A673 (cell line): ENCODE measurements around the gene KCND1. TPM values are rescaled to one million over a fixed set of nuclear protein-coding genes. Genes with fewer than 3 reads are reported as not detected.

Experiments used
- BruUV-seq: library from RNA; stranded (reverse); fragments of 400-500 nt; replicated peaks from 2 replicates; lab custom pipeline; 2021; lab: Mats Ljungman, UMichigan
- CTCF ChIA-PET: fragments of 300-600 bp; sonication (Branson Sonifier 250); formaldehyde crosslinking; loops from one replicate; lab custom pipeline; 2022; ENCODE audit warnings: antibody characterized with exemption; lab: Charles Lee
- POLR2A ChIA-PET: fragments of 300-600 bp; sonication (Branson Sonifier 250); formaldehyde crosslinking; loops from one replicate; lab custom pipeline; 2022; ENCODE audit warnings: antibody characterized with exemption; ENCODE audit not compliant: low non-redundant PET; lab: Charles Lee
- DNase-seq: peaks from one replicate; pipeline ENCODE4 v3.0.0-alpha.2; 2015; ENCODE audit warnings: low spot score
- H3K27ac ChIP-seq: fragments of 200-600 bp; sonication (generic); 2 replicates; pipeline ENCODE4 v1.5.1; 2016; ENCODE audit warnings: mixed run types, low read depth, mild to moderate bottlenecking, mixed read lengths, antibody characterized with exemption, low read length; ENCODE audit not compliant: poor library complexity, severe bottlenecking
- H3K27me3 ChIP-seq: fragments of 200-600 bp; sonication (generic); replicated peaks from 2 replicates; pipeline ENCODE4 v1.6.1; 2017; ENCODE audit warnings: mixed run types, low read depth, mild to moderate bottlenecking, mixed read lengths, antibody characterized with exemption, low read length; ENCODE audit not compliant: insufficient read depth, poor library complexity
- H3K36me3 ChIP-seq: fragments of 200-600 bp; sonication (generic); 2 replicates; pipeline ENCODE4 v1.6.1; 2016; ENCODE audit warnings: mixed run types, mild to moderate bottlenecking, mixed read lengths, antibody characterized with exemption, low read length; ENCODE audit not compliant: insufficient read depth, poor library complexity, severe bottlenecking
- H3K4me1 ChIP-seq: fragments of 200-600 bp; sonication (generic); 2 replicates; pipeline ENCODE4 v1.6.1; 2017; ENCODE audit warnings: mixed run types, mild to moderate bottlenecking, mixed read lengths, antibody characterized with exemption, low read length; ENCODE audit not compliant: insufficient read depth, poor library complexity, severe bottlenecking
- H3K4me3 ChIP-seq: fragments of 200-600 bp; sonication (generic); 2 replicates; pipeline ENCODE4 v1.5.1; 2016; ENCODE audit warnings: low read depth, mixed run types, mild to moderate bottlenecking, mixed read lengths, low read length; ENCODE audit not compliant: poor library complexity, severe bottlenecking
- H3K9me3 ChIP-seq: fragments of 200-600 bp; sonication (generic); 2 replicates; pipeline ENCODE4 v1.6.1; 2016; ENCODE audit warnings: mixed run types, low read depth, mild to moderate bottlenecking, mixed read lengths, antibody characterized with exemption, low read length; ENCODE audit not compliant: poor library complexity, severe bottlenecking
- CTCF ChIP-seq: fragments of 300-800, 200-600 bp; sonication (generic); conservative IDR thresholded peaks from 2 replicates; pipeline ENCODE4 v1.5.1; 2017; ENCODE audit warnings: low read depth, mild to moderate bottlenecking, antibody characterized with exemption, low read length, moderate library complexity, mixed read lengths
- EZH2 ChIP-seq: fragments of 200-600 bp; sonication (generic); IDR thresholded peaks from 2 replicates; pipeline ENCODE4 v1.6.1; 2017; ENCODE audit warnings: borderline replicate concordance, low read depth, mild to moderate bottlenecking, mixed read lengths, antibody characterized with exemption, low read length; ENCODE audit not compliant: poor library complexity, severe bottlenecking
- intact Hi-C: fragments of 100-400 bp; cut with micrococcal nuclease; formaldehyde crosslinking; loops from one replicate; pipeline ENCODE4 v1.10.0; 2022; ENCODE audit not compliant: unreplicated experiment
- total RNA-seq: library from RNA; stranded (reverse); gene quantifications from 2 replicates; pipeline ENCODE4 v1.2.3, GENCODE V29; 2021

The KCND1 gene
- total RNA-seq, 1 experiment from 2014 or later = 4.3 TPM

GRCh38 chrX:48969471-48969870 is 2.2 kb downstream of the KCND1 start:
- Histone ChIP-seq H3K9me3 (no peaks in the 10 kb centered on the region), H3K4me1 (peaks cover 13% of the 10 kb centered on the region), H3K4me3 (no peak overlapping the region), H3K27ac (no peak overlapping the region), H3K36me3 (no peaks in the 10 kb centered on the region), H3K27me3 (no peaks in the 10 kb centered on the region)
- BruUV-seq = no TSS peak
- ChIA-PET POLR2A (no interaction called here), CTCF (no interaction called here)
- no peak for DNase-seq
- intact Hi-C loops = no loop called here
- TF ChIP-seq EZH2 = no peak
- TF ChIP-seq CTCF = no peak

DNA sequence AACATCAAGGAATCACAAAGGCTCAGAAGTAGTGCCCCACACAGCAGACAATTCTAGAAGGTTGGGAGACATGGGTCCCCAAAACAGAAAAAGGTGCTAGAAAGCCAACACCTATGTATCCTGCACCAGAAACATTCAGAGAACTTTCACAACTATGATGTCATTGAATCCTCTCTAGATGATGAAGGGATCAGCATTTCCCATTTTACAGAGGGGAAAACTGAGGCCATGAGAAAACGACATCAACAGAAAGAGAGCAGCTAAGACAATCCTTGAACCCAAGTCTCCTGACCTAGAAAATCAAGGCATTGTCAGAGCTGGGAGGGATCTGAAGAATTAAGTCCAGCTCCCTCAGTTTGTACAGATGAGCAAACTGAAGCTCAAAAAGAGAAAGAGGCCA is 3.3 kb downstream of the KCND1 start:
- H3K9me3 ChIP-seq = no peaks in the 10 kb centered on the region
- peaks cover 13% of the 10 kb centered on the region for H3K4me1 ChIP-seq
- no peak overlapping the region for H3K4me3 ChIP-seq
- H3K27me3 ChIP-seq = no peaks in the 10 kb centered on the region
- H3K36me3 ChIP-seq = no peaks in the 10 kb centered on the region
- no TSS peak for BruUV-seq
- CTCF ChIA-PET = no interaction called here
- DNase-seq = no peak
- no peak overlapping the region for H3K27ac ChIP-seq
- intact Hi-C loops = no loop called here
- TF ChIP-seq EZH2 (no peak), CTCF (no peak)
- POLR2A ChIA-PET = no interaction called here

DNA sequence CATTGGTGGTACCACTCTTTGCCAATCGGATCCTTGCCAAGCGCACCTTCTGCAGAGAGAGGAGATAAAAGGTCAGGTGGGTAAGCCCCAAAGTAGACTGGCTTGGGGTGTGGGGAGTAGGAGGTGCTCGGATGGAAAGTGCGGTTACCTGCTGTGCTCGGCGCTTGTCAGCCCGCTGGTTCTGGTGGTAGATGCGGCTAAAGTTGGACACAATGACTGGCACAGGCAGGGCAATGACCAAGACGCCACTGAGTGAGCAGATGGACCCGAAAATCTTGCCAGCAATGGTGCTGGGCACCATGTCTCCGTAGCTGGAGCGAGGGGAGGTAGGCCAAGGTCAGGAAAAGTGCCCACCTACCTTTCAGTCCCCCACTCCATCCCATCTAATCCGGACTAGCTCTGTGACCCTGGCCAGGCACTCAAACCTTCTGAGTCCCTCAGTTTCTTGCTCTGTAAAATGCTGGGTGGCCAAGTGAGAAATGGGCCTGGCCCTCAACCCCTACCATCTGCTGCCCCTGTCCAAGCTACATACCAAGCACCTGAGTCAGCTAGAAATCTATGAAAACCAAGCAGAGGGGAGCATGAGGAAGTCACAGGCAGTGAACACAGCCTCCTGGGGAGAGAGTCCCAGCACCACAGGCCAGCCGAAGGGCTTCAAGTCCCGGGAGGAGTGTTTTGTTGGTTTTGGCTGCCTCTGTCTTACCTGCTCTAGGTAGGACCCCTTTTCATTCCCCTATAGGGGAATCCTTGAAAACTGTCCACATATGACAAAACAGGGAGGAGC is 4.7 kb downstream of the KCND1 start:
- Histone ChIP-seq H3K9me3 (no peaks in the 10 kb centered on the region), H3K4me1 (peaks cover 7% of the 10 kb centered on the region), H3K27me3 (no peaks in the 10 kb centered on the region), H3K36me3 (no peaks in the 10 kb centered on the region), H3K27ac (no peak overlapping the region), H3K4me3 (no peak overlapping the region)
- TF ChIP-seq EZH2 (no peak), CTCF (no peak)
- ChIA-PET POLR2A (no interaction called here), CTCF (no interaction called here)
- DNase-seq = no peak
- BruUV-seq = no TSS peak
- intact Hi-C loops = no loop called here
